Endothelial cell of umbilical vein (primary cell): ENCODE results near the gene CBLL1. TPM values are rescaled to one million over a fixed set of nuclear protein-coding genes. Genes with fewer than 3 reads are reported as not detected.

Experiments
- BruUV-seq: library from RNA; stranded (reverse); fragments of 400-500 nt; replicated peaks from 2 replicates; lab custom pipeline; 2021; lab: Mats Ljungman, UMichigan
- CTCF ChIA-PET: fragments of 300-600, 350-600 bp; sonication (Branson Sonifier 250); formaldehyde crosslinking; loops from one replicate; lab custom pipeline; 2021; ENCODE audit warnings: antibody characterized with exemption, inconsistent platforms; lab: Charles Lee
- POLR2A ChIA-PET: fragments of 300-600, 350-600 bp; sonication (Branson Sonifier 250); formaldehyde crosslinking; loops from one replicate; lab custom pipeline; 2021; ENCODE audit warnings: antibody characterized with exemption, inconsistent platforms; lab: Charles Lee
- DNase-seq: peaks from one replicate; pipeline ENCODE4 v3.0.0-alpha.2; 2011; ENCODE audit warnings: low read depth, low spot score
- FAIRE-seq: peaks from 2 replicates; lab custom pipeline; 2011; peaks lifted over from hg19 to GRCh38; lab: Jason Lieb, UNC
- H2AFZ ChIP-seq: 2 replicates; pipeline ENCODE4 v1.6.0; 2012; ENCODE audit warnings: low read depth, low read length, control low read depth, inconsistent platforms
- H3K27ac ChIP-seq: 2 replicates; pipeline ENCODE4 v1.5.1; 2011; ENCODE audit warnings: low read depth, mild to moderate bottlenecking, control low read depth, low read length, moderate library complexity; ENCODE audit not compliant: insufficient read depth
- H3K27me3 ChIP-seq, 2 experiments: 2 replicates each; pipeline versions ENCODE4 v1.6.0 to v1.6.1; 2011; ENCODE audit warnings: low read length in 2 of 2, mixed read lengths in 1 of 2; ENCODE audit not compliant: control insufficient read depth in 2 of 2, insufficient read depth in 2 of 2
- H3K36me3 ChIP-seq, 2 experiments: 2 replicates in 1 of 2; 3 replicates in 1 of 2; pipeline ENCODE4 v1.5.1; 2011; ENCODE audit warnings: low read length in 2 of 2, mild to moderate bottlenecking in 1 of 2, moderate library complexity in 1 of 2; ENCODE audit not compliant: control insufficient read depth in 2 of 2, insufficient read depth in 2 of 2; ENCODE audit errors: extremely low read depth in 1 of 2
- H3K4me1 ChIP-seq: 3 replicates; pipeline ENCODE4 v1.5.1; 2011; ENCODE audit warnings: mild to moderate bottlenecking, low read length; ENCODE audit not compliant: control insufficient read depth, insufficient read depth; ENCODE audit errors: extremely low read depth
- H3K4me2 ChIP-seq: 2 replicates; pipeline ENCODE4 v1.6.1; 2011; ENCODE audit warnings: low read length, control low read depth, mixed read lengths; ENCODE audit not compliant: insufficient read depth
- H3K4me3 ChIP-seq, 3 experiments: fragments of 200-600 bp in 1 of 3; sonication (generic), shearing (Covaris generic) in 1 of 3; replicated peaks in 1 of 3; 2 replicates each; pipeline ENCODE4 v1.5.1; 2011 to 2016; ENCODE audit warnings: control low read depth in 3 of 3, low read length in 3 of 3, mild to moderate bottlenecking in 2 of 3, inconsistent platforms in 1 of 3, low read depth in 1 of 3, moderate library complexity in 1 of 3; ENCODE audit not compliant: insufficient read depth in 1 of 3
- H3K79me2 ChIP-seq: 2 replicates; pipeline ENCODE4 v1.6.0; 2012; ENCODE audit warnings: low read length, inconsistent platforms; ENCODE audit not compliant: control insufficient read depth, insufficient read depth
- H3K9ac ChIP-seq: replicated peaks from 2 replicates; pipeline ENCODE3; 2011; ENCODE audit warnings: low read length, control low read depth; ENCODE audit not compliant: insufficient read depth; ENCODE audit errors: extremely low read depth
- H3K9me1 ChIP-seq: replicated peaks from 3 replicates; pipeline ENCODE4 v1.6.0; 2011; ENCODE audit warnings: mild to moderate bottlenecking, low read length; ENCODE audit not compliant: control insufficient read depth, insufficient read depth; ENCODE audit errors: extremely low read depth
- H3K9me3 ChIP-seq: replicated peaks from 2 replicates; pipeline ENCODE4 v1.5.1; 2012; ENCODE audit warnings: low read length, inconsistent platforms; ENCODE audit not compliant: control insufficient read depth, insufficient read depth
- H4K20me1 ChIP-seq: replicated peaks from 2 replicates; pipeline ENCODE3; 2011; ENCODE audit warnings: mild to moderate bottlenecking, low read length; ENCODE audit not compliant: control insufficient read depth, insufficient read depth; ENCODE audit errors: extremely low read depth
- CTCF ChIP-seq, 2 donors: IDR thresholded peaks; 1 replicate in 1 of 2; 2 replicates in 1 of 2; pipeline ENCODE4 v1.5.1; 2011; ENCODE audit warnings: low read length in 2 of 2, mild to moderate bottlenecking in 2 of 2, moderate library complexity in 2 of 2, control low read depth in 1 of 2, inconsistent platforms in 1 of 2, low read depth in 1 of 2; ENCODE audit not compliant: insufficient read depth in 1 of 2; ENCODE audit errors: extremely low read depth in 1 of 2
- EZH2 ChIP-seq: IDR thresholded peaks from 2 replicates; pipeline ENCODE4 v1.6.1; 2012; ENCODE audit warnings: borderline replicate concordance, low read depth, mild to moderate bottlenecking, moderate library complexity, low read length, inconsistent platforms; ENCODE audit not compliant: severe bottlenecking
- FOS ChIP-seq: IDR thresholded peaks from 2 replicates; pipeline ENCODE4 v1.6.1; 2011; ENCODE audit warnings: mild to moderate bottlenecking, low read length, moderate library complexity, borderline replicate concordance; ENCODE audit not compliant: insufficient read depth
- GATA2 ChIP-seq: IDR thresholded peaks from 2 replicates; pipeline ENCODE4 v1.7.0; 2011; ENCODE audit warnings: low read depth, mild to moderate bottlenecking, moderate library complexity, mixed read lengths, low read length; ENCODE audit not compliant: insufficient read length, insufficient read depth
- JUN ChIP-seq: IDR thresholded peaks from 2 replicates; pipeline ENCODE4 v1.6.1; 2011; ENCODE audit warnings: borderline replicate concordance, low read depth; ENCODE audit not compliant: insufficient read length, insufficient read depth
- MAX ChIP-seq: IDR thresholded peaks from 2 replicates; pipeline ENCODE4 v1.6.1; 2011; ENCODE audit not compliant: insufficient read depth, insufficient read length
- MYC ChIP-seq: IDR thresholded peaks from one replicate; pipeline ENCODE4 v1.6.1; 2011; ENCODE audit warnings: mild to moderate bottlenecking, low read depth, low read length
- POLR2A ChIP-seq: IDR thresholded peaks from 2 replicates; pipeline ENCODE4 v1.6.1; 2012; ENCODE audit warnings: low read depth, mild to moderate bottlenecking, control low read depth, low read length
- POLR2AphosphoS5 ChIP-seq: IDR thresholded peaks from 2 replicates; pipeline ENCODE4 v1.6.1; 2012; ENCODE audit warnings: low read depth, mild to moderate bottlenecking, control low read depth, low read length, moderate library complexity; ENCODE audit not compliant: insufficient read depth
- dilution Hi-C: fragments of 300-500 bp; cut with MboI; formaldehyde crosslinking; loops from one replicate; pipeline ENCODE4 v1.15.0; 2019; ENCODE audit warnings: low sequenced_read_pairs; ENCODE audit not compliant: extremely low pct_ligation_motif_present
- intact Hi-C: fragments of 100-400 bp; cut with micrococcal nuclease; formaldehyde crosslinking; loops from one replicate; pipeline ENCODE4 v1.10.0; 2022
- polyA plus RNA-seq, 4 experiments: library from polyadenylated mRNA; depleted of rRNA in 3 of 4; stranded (reverse) in 3 of 4; unstranded in 1 of 4; fragments of >200 nt; gene quantifications; 2 replicates each; pipeline versions ENCODE4 v1.2.1 to v1.2.3, GENCODE V29; 2011 to 2012; ENCODE audit warnings: missing spikeins in 1 of 4
- total RNA-seq: library from RNA; stranded (reverse); gene quantifications from 2 replicates; pipeline ENCODE4 v1.2.3, GENCODE V29; 2021

The CBLL1 gene
- total and polyA plus RNA-seq, 2 donors (not counting 3 experiments of a cell fraction or from before 2014, with no cell fraction given): 23.1 to 30.6 TPM

DNA sequence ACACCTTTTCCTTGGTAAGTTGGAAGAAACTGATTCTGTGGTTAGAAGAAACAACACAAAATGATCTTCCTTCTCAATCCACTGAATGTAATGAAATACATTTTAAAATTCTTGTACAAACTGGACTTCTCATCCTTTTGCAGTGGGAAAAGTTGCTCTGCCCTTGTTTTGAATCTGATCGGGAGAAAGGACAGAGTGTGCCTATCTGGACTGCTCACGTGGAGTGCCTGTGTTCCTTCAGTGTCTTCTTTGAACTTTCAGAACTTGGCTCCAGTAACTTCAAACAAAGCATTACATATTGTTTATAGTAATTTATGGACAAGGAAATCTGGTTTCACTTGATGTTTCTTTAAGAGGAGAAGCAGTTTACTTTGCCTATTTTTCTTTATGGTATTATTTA, 42.0 kb downstream of the CBLL1 start:
- Histone ChIP-seq H2AFZ (no peak overlapping the region), H3K4me3 (no peak overlapping the region), H3K27me3 (peaks cover 18 to 36% of the 10 kb centered on the region in 2 experiments), H4K20me1 (no peaks in the 10 kb centered on the region), H3K9ac (no peak overlapping the region), H3K9me1 (no peaks in the 10 kb centered on the region), H3K4me1 (no peaks in the 10 kb centered on the region), H3K4me2 (no peak overlapping the region), H3K9me3 (no peaks in the 10 kb centered on the region), H3K27ac (no peak overlapping the region), H3K79me2 (no peaks in the 10 kb centered on the region), H3K36me3 (no peaks in the 10 kb centered on the region)
- TF ChIP-seq JUN (no peak), POLR2AphosphoS5 (no peak), GATA2 (no peak), MYC (no peak)
- POLR2A ChIA-PET: no interaction called here
- dilution Hi-C loops: no loop called here
- BruUV-seq: no TSS peak
- FAIRE-seq (no peak), DNase-seq (no peak)
- CTCF ChIA-PET: no interaction called here
- intact Hi-C loops: no loop called here

GRCh38 chr7:107788216-107788615, 44.3 kb downstream of the CBLL1 start:
- BruUV-seq: no TSS peak
- ChIA-PET CTCF (interaction anchor here (1.1 to 1.9 kb wide), 3 partner anchors 87 to 91 kb away, joined by 4 to 8 read pairs (median 4); no protein-coding TSS in a partner anchor), POLR2A (interaction anchor here (0.7 kb wide), 1 partner anchor 169 kb away, joined by 3 read pairs; no protein-coding TSS in a partner anchor)

More at GRCh38 chr7:107788216-107788615, 44.3 kb downstream of the CBLL1 start:
- intact Hi-C loops: no loop called here
- Histone ChIP-seq H3K79me2 (no peaks in the 10 kb centered on the region), H3K9me3 (no peaks in the 10 kb centered on the region), H4K20me1 (no peaks in the 10 kb centered on the region), H3K9me1 (no peaks in the 10 kb centered on the region), H3K4me2 (no peak overlapping the region), H3K27me3 (peaks cover 23 to 33% of the 10 kb centered on the region in 2 experiments), H3K27ac (no peak overlapping the region), H3K4me3 (no peak overlapping the region), H3K4me1 (no peaks in the 10 kb centered on the region), H3K36me3 (no peaks in the 10 kb centered on the region), H3K9ac (no peak overlapping the region), H2AFZ (no peak overlapping the region)
- no peak for FAIRE-seq
- no peak for DNase-seq
- dilution Hi-C loops: no loop called here
- TF ChIP-seq MYC (no peak), FOS (no peak), CTCF (IDR thresholded peaks at IDR 0.05; ENCODE audit: extremely low read depth in 1 of 2, insufficient read depth in 1 of 2, low read depth in 1 of 2, low read length in 2 of 2) (no peak), POLR2A (no peak), MAX (no peak), GATA2 (no peak), JUN (no peak), POLR2AphosphoS5 (no peak), EZH2 (no peak)
